Fibroblast of skin of back (primary cell): ENCODE measurements around the gene CCDC148.
"Not testable (repeated sequence)": the region's sequence is repeated elsewhere in the genome, so short reads cannot be mapped to it uniquely, and the experiment has no call there.

Experiments
- DNase-seq: peaks from one replicate; pipeline ENCODE4 v3.0.0-alpha.2; 2013

Gene CCDC148

DNA sequence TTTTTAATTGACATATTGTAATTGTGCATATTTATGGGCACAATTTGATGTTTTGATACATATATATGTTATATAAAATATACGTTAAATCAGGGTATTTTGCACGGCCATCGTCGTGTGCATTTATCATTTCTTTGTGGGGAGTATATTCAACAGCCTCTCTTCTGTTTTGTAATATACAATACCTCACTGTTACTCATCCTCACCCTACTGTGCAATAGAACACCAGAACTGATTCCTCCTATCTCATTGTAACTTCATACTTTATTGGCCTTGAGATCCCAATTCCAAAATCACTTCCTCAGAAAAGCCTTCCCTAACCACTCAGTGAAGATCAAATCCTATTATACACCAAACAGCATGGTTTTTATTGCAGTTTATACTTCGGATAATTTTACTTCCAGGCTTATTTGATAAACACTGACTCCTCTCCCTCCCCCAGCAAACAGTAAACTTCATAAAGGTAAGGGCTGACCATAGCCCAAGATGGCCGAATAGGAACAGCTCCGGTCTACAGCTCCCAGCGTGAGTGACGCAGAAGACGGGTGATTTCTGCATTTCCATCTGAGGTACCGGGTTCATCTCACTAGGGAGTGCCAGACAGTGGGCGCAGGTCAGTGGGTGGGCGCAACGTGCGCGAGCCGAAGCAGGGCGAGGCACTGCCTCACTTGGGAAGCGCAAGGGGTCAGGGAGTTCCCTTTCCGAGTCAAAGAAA is 105.6 kb downstream of the CCDC148 start:
- not testable (repeated sequence) for DNase-seq

DNA sequence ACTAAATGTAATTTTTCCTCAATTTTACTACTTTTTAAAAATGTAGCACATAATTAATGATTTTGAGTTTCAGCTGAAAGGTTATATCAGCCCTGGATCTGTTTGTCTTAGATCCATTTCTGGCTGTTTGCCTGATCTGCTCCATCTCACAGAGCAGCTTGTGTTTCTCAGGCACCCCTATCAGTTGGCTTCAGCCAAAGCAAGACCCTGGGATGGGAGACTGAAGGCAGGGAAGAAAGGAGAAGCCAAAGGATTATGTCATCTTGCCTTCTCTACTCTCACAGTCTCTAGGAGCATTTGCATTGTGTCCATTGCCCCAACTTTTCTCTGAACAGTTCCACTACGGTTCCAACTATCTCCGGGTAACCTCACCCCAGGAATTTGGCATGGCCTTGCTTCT is 110.5 kb downstream of the CCDC148 start:
- DNase-seq: no peak

DNA sequence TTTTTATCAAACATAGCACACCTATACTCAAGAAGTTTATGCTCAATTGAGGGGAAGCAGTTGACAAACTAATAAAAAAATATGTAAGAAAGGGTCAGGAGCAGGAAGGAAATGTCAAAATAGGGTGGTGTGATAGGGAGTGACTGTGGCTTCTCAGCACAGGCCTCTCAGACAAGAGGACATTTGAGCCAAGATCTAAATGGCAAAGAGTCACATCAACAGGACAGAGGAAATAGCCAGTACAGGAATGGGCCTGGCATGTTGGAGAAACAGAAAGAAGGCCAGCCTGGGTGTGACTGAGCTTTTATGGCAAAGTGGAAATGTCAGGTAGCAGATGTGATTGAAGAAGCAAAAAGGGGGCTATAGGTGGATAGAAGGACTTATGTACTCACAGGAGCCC is 117.0 kb downstream of the CCDC148 start:
- no peak for DNase-seq

DNA sequence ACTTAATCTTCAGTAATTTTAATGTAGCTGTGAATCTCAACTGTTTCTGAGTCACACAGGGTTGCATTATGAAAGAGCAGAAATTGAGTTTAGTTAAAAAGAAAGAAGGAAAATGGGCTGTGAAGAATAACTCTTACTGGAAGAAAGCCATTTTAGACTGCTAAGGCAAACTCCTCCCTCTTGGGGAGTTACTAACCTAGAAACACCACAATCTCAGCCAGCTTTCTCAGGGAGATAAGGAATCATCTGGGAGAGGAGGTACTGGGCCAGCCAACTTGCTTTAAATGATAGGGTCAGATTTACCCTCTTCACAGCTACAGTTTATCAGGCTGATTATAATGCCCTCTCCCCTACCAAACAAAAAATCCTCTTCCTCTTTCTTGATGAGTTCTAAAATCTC is 119.5 kb downstream of the CCDC148 start:
- DNase-seq: no peak

DNA sequence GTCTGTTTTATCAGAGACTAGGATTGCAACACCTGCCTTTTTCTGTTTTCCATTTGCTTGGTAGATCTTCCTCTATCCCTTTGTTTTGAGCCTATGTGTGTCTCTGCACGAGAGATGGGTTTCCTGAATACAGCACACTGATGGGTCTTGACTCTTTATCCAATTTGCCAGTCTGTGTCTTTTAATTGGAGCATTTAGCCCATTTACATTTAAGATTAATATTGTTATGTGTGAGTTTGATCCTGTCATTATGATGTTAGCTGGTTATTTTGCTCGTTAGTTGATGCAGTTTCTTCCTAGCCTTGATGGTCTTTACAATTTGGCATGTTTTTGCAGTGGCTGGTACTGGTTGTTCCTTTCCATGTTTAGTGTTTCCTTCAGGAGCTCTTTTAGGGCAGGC is 124.8 kb downstream of the CCDC148 start:
- not testable (repeated sequence) for DNase-seq

DNA sequence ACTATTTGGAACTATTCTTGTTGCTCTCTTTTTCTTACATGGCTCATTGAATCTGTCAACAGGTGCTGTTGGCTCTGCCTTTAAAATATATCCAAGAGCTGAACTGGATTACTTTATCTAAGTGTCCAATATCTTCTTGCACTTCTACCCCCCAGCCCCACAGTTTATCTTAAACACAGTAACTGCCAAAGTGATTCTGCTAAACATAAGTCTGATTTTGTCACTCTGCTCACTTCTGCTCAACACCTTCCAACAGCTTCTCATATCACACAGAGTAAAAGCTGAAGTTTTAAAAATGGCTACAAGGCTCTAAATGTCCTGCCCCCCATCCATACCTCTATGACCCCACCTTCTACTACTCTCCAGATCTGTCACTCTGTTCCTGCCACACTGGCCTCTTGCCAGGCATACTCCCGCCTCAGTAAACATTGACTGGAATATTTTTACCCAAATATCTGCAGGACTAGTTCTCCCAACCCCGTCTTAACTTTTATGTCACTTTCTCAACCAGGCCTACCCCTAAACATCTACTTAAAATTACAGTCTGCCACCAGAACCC is 130.7 kb downstream of the CCDC148 start:
- DNase-seq: no peak

DNA sequence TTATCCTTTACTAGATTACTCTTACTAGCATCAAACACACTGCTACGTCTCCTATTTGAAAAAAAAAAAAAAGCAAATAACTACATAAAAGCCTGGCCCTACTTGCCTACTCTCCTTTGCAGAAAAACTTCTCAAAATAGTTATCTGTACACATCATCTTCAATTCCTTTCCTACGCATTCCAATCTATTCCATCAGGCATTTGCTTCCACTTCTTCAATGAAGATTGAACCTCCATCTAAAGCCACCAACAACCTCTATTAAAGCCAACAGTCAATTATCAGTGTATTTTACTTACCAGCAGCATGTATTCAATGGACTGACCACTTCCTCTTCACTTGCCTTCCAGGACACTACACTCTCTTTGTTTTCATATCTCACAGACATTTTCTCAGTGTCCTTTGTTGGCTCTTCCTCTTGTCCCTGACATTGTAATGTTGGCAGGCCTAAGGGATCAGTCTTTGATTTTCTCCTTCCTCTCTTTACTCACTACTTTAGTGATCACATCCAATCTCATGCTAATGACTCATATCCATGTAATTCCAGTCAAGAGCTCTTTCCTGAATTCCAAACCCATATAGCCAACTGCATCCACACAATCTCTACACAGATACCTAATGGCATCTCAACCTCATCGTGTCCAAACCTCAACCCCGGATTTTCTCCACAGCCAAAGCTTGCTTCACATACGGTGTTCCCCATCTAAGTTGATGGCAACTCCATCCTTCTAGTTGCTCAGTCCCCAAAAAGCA is 131.3 kb downstream of the CCDC148 start:
- DNase-seq: peak; percentile 69

DNA sequence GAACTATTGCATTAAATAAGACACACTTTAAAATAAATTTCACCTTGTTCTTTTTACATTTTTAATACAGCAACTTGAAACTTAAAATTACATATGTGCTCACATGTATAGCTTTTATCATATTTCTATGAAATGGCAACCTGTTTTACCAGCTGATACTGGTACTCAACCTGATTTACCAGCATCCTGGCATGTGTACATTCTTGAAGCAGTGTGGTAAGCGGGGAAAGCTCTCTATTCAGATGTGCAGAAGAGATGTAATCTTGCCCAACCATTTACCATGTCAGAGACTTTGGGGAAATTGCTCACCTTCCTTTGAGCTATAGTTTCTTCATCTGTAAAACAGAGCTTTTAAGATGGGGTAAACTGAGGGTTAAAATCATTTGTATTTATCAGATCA is 133.2 kb downstream of the CCDC148 start:
- DNase-seq: no peak

DNA sequence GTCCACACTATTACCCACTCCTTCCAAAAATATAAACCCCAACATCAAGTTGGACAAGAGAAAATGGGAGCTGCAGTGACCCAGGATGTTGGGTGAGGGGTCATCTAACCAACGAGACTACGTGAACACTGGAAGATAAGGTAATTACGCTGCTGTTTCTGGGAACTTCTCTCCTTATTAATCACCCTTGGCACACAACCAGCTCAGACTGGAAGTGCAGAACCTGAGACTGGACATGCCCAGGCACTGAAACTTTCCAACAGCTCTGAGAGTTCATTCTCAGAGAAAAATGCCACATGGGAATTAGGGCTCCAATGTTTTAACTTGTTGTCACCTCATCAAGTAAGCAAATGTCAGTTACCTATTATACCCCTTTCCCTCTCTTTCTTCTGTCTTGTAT is 135.3 kb downstream of the CCDC148 start:
- peak; percentile 15 for DNase-seq

DNA sequence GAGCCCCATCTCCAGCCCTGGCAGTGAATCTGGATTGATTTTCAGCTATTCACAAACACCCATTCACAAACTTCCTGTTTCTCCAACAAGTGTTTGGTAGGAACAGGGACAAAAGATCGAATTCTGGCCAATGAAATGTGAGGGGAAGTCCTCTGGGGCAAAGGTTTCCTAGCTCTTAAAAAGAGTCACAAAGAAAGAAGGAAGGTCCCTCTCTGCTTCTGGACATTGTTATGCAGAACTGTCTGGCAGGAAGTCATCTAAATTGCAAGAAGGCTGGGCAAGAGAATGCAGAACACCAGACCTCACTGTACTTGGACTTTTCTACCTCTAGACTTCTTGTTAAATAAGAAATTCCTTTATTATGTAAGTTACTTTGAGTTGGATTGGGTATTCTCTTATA is 137.3 kb downstream of the CCDC148 start:
- no peak for DNase-seq

DNA sequence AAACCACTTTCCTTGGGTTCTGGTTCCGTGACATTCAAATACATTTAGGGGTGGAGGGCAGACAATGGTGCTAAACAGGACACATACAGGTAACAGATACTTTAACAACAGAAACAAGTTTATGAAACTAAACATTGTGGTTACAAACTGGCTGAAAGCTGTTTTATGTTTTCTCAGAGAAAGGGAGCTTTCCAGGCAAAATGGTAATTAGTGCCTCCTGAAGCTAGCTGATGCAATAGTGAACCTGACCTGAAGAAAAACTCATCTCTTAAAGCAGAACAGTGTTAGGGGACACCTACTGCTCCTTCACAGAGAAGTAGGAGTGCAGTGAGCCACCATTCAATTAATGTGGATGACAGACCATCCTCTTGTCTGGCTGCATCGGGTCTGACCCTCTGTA is 138.9 kb downstream of the CCDC148 start:
- DNase-seq: no peak

DNA sequence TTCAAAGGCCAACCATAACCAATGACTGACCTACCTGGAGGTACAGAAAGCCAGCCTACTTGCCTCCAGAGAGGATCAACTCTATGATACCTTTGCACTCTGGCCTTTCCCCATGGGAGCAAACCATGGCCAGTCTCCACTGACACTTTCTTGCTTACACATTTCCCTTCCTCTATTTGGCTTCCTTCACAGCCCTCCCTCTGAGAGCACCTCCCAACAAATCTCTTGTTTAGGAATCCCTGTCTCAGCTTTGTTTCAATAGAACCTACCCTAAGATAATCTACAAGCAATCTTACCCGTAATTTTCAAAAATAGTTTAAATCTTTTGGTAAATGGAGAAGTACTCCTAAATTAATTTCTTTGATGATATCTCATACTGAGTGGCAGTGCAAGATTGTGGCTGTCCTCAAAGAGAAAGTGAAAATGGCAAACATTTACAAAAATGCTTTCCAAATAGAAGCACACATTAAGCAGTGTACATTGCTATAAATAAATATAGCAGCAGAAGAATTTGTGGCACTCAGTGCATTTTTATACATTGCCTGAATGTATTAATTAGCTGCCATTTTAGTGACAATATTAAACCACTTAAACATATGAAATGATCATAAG is 140.6 kb downstream of the CCDC148 start:
- no peak for DNase-seq

DNA sequence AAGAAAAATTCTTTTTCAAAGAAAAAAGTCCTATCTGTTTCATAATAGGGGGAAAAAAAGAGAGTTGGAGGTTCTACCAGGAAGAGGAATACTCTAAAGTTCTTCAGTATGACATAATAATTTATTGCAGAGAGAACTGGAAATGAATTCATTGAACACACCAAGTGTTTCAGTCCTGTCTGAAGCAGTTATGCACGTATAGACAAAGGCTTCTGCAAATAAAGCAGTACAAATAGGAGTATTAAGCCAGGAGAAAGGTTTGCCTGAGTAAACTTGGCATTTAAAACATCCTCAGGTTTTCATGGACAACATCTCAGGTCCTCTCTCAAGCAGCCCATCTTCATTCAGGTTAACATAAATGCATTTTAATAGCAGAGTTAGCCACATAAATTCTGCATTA is 141.6 kb downstream of the CCDC148 start:
- DNase-seq: no peak

DNA sequence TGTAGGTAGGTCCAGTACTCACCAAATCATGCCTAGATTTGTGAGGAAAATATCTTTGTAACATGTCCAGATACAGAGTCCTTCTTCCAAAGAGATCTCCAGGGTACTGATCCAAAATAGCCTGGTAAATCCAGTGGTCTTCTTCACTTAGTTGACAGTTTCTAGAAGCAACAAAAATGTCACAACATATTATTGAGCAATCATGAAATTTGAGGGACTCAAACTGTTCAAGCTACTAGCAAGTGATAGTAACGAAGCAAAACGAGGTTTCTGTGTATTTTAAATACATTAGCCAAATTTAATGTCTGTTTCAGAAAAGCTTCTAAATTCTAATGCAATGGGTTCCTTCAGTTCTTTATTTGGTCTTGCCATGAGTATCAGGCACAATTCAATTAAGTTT is 142.8 kb downstream of the CCDC148 start:
- DNase-seq: no peak

DNA sequence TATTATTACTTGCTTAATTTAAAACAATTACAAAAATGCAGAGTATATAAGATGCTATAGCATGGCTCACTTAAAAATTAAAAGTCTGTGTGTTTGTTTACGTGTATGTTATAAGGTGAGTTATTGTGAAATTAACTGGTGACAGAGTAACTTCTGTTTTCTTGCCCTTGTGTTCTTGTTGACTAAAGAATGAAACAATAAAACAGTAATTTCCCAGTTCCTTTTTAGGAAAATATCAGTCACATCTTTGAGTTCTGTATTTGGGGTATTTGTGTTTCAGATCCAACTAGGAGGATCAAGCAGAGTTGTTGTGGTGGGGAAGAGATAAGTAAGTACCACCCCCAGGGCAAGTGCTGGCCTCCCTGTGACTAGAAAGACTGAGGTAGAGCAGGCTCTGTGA is 143.6 kb downstream of the CCDC148 start:
- no peak for DNase-seq

DNA sequence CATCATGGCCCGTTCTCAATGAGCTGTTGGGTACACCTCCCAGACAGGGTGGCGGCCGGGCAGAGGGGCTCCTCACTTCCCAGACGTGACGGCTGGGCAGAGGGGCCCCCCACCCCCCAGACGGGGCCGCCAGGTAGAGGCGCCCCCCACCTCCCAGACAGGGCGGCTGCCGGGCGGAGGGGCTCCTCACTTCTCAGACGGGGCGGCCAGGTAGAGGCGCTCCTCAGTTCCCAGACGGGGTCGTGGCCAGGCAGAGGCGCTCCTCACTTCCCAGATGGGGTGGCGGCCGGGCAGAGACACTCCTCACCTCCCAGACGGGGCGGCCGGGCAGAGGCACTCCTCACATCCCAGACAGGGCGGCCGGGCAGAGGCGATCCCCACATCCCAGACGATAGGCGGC is 146.1 kb downstream of the CCDC148 start:
- DNase-seq: not testable (repeated sequence)

DNA sequence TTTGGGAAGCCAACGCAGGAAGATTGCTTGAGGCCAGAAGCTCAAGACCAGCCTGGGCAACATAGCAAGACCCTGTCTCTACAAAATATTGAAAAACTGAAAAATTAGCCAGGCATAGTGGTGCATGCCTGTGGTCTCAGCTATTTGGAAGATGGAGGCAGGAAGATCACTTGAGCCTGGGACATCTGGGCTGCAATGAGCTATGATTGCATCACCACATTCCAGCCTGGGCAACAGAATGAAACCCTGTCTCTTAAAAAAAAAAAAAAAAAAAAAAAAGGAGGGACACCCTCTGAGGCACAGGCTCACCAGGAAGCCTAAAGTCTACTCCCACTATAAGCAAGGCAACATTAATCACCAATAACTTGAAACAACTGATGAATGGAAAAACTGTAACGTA is 151.1 kb downstream of the CCDC148 start:
- peak; percentile 41 for DNase-seq

DNA sequence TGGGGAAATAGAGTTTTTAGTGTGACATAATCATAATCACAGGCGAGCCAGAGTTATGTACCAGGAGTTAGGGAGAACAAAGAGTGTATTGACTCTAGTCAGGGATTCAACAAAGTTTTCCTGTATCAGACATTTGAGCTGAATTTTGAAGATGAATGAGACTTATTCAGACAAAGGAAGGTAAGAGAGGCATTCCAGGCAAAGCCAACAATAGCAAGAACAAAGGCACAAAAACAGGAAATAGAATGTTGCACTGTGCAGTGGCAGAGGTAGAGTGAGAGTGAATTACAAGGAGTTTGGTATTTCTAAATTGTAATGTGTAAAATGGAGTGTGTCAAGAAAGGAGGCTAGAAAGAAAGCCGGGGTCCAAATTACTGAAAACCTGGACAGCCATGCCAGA is 156.2 kb downstream of the CCDC148 start:
- DNase-seq: no peak

DNA sequence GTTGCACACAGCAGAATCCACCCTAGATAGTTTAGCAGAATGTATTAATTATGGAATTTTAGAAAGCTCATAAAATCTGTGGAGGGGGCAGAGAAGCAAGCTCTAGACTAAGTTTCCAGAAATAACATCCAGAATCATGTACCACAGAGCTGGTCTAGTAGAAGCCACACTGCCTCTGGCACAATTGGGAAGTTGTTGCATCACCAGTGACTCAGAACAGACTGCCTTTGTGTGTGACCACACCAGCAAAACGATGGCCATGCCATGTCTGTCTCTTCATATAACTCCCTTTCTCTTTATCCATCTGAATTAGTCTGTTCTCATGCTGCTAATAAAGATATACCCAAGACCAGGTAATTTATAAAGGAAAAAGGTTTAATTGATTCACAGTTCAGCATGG is 158.9 kb downstream of the CCDC148 start:
- peak; percentile 48 for DNase-seq

DNA sequence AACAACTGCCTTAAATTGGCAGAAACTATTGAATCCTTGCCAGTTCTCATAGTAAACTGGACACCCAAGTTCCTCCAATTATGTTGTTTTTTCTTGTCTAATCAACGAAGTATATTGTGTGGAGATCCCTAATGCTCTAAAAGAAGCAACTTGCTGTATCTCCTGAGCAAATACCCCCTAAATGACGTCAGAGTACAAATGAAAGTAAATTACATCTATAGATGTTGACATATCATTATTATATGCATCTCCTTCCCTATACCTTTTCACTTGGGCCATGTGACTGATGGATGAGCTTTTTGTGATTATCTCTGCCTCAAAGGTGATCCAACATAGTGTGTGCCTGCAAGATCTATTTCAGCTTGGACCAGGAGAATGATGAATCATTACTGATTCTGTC is 159.4 kb downstream of the CCDC148 start:
- DNase-seq: no peak

DNA sequence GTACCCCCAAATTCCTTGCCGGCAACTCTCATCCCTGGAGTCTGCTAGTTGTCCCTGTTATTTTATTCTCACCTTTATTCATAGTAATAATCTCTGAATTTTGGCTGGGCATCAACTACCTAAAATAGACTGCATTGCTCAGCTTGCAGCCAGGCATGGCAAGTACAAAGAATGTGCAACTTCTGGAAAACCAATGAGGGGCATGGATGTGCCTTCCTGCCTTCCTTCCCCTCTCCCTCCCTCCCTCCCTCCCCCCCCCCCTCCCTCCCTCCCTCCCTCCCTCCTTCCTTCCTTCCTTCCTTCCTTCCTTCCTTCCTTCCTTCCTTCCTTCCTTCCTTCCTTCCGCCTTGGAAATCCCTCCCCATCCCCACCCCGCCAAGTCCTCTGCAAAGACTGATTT is 162.8 kb downstream of the CCDC148 start:
- no peak for DNase-seq

DNA sequence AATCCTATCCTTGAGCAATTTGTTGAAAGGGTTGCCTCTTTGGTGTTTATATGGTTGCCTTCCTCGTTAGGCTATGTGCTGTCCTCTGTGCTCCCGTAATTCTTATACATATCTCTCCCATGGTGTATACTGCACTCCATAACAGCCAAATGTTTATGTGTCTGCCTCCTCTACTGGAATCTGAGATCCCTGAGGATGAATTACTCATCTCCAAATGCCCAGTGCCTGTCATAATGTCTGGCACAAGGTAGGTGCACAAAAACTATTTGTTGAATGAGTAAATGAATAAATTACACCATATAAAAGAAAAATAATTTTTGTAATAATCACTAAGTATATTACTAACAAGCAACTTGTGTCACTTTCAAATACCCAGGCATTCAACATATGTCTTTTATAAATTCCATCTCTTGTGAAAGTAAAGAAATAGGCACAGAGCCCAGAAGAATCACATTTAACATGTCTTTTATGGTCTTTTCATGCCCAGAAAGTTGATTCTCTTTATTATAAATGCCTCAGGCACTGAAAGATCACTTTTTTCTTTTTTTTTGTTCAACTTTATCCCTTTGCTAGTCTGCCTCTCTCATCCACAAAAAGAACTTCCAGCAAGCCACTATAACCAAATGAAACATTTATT is 164.9 kb downstream of the CCDC148 start:
- DNase-seq: peak; percentile 30

DNA sequence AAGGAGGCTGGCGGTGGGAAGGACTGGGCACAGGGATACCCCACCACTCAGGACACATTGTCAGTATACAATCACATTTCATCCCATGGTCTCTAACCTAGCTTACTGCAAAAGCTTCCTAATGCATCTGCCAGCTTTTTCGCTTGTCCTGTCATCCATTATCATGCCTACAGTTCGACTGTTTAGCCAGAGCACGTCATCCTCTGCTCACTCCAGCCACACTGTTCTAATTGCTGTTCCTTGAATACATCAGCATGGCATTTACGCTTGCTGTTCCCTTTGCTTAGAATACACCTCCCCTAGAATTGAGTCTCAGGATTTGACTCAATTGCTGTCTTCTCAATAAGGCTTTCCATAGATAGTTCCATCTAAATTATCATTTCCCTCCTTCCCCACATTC is 166.3 kb downstream of the CCDC148 start:
- no peak for DNase-seq
